H1 (cell line): ENCODE data around the gene HNF4A.

Source experiments
- CHD1 ChIP-seq: IDR thresholded peaks from 2 replicates; pipeline ENCODE4 v1.6.1; 2012; ENCODE audit warnings: low read depth, low read length, improper control_type of control experiment
- EGR1 ChIP-seq: IDR thresholded peaks from 2 replicates; pipeline ENCODE4 v1.6.1; 2011; ENCODE audit warnings: low read depth, low read length, borderline replicate concordance
- JUN ChIP-seq: IDR thresholded peaks from 2 replicates; pipeline ENCODE4 v1.6.1; 2011; ENCODE audit warnings: low read depth, mild to moderate bottlenecking, improper control_type of control experiment, low read length
- POLR2AphosphoS5 ChIP-seq: IDR thresholded peaks from 2 replicates; pipeline ENCODE4 v1.6.1; 2011; ENCODE audit warnings: low read depth, low read length
- SRF ChIP-seq: IDR thresholded peaks from 2 replicates; pipeline ENCODE4 v1.6.1; 2011; ENCODE audit warnings: mild to moderate bottlenecking, low read depth, low read length, moderate library complexity
- YY1 ChIP-seq: IDR thresholded peaks from 2 replicates; pipeline ENCODE4 v1.6.1; 2011; ENCODE audit warnings: low read depth, mild to moderate bottlenecking, low read length
- TF ChIP-seq, protein P1 (sequence below), 3 experiments: IDR thresholded peaks; 1 replicate in 2 of 3; 2 replicates in 1 of 3; pipeline versions ENCODE4 v1.5.1 to v1.6.1; 2011; ENCODE audit warnings: low read length in 3 of 3, mild to moderate bottlenecking in 3 of 3, inconsistent platforms in 2 of 3, low read depth in 1 of 3, moderate library complexity in 1 of 3; ENCODE audit not compliant: insufficient read depth in 1 of 3; ENCODE audit errors: control extremely low read depth in 1 of 3
- TF ChIP-seq, protein P2 (sequence below): IDR thresholded peaks from 2 replicates; pipeline ENCODE4 v1.6.1; 2012; ENCODE audit warnings: low read length, inconsistent platforms

DNA sequence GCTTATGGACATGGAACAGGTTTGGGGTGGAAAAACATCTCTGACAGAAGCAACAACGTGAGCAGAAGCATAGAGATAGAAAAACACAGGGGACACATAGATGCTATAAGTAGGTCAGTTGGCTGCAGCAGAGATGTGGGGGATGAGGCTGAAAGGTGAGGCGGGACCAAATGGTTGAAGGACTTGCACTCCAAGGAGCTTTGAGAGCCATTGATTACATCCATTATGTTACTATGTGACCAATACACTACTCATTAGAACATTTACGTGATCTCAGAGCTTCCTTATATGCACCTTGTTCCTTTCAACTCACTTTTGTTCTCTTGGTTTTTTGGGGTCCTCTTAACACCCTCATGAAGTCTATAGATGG, 72.3 kb downstream of the HNF4A start:
- TF ChIP-seq JUN (no peak), YY1 (no peak), EGR1 (no peak), SRF (no peak), CHD1 (no peak), POLR2AphosphoS5 (no peak)
- TF ChIP-seq, protein P1, sequence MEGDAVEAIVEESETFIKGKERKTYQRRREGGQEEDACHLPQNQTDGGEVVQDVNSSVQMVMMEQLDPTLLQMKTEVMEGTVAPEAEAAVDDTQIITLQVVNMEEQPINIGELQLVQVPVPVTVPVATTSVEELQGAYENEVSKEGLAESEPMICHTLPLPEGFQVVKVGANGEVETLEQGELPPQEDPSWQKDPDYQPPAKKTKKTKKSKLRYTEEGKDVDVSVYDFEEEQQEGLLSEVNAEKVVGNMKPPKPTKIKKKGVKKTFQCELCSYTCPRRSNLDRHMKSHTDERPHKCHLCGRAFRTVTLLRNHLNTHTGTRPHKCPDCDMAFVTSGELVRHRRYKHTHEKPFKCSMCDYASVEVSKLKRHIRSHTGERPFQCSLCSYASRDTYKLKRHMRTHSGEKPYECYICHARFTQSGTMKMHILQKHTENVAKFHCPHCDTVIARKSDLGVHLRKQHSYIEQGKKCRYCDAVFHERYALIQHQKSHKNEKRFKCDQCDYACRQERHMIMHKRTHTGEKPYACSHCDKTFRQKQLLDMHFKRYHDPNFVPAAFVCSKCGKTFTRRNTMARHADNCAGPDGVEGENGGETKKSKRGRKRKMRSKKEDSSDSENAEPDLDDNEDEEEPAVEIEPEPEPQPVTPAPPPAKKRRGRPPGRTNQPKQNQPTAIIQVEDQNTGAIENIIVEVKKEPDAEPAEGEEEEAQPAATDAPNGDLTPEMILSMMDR (IDR thresholded peaks at IDR 0.05; ENCODE audit: control extremely low read depth in 1 of 3, insufficient read depth in 1 of 3, low read depth in 1 of 3, low read length in 3 of 3), result no peak
- TF ChIP-seq, protein P2, sequence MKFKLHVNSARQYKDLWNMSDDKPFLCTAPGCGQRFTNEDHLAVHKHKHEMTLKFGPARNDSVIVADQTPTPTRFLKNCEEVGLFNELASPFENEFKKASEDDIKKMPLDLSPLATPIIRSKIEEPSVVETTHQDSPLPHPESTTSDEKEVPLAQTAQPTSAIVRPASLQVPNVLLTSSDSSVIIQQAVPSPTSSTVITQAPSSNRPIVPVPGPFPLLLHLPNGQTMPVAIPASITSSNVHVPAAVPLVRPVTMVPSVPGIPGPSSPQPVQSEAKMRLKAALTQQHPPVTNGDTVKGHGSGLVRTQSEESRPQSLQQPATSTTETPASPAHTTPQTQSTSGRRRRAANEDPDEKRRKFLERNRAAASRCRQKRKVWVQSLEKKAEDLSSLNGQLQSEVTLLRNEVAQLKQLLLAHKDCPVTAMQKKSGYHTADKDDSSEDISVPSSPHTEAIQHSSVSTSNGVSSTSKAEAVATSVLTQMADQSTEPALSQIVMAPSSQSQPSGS, result no peak
